Measurements from ENCODE around the gene UBXN1. TPM values are rescaled to one million over a fixed set of nuclear protein-coding genes. Genes with fewer than 3 reads are reported as not detected.

Gene UBXN1
- total RNA-seq, 1 experiment from 2014 or later: 94.2 TPM

GRCh38 chr11:62728171-62728988, 49.5 kb upstream of the UBXN1 start, which contains the start of gene TTC9C (continued):
- TF ChIP-seq RAD21 (IDR thresholded peaks at IDR 0.05; ENCODE audit: low read depth): no peak
- TF ChIP-seq POLR2A (IDR thresholded peaks at IDR 0.05; ENCODE audit: borderline replicate concordance, extremely low read depth, insufficient read depth, insufficient read length): peak; percentile 84
- TF ChIP-seq EZH2 (IDR thresholded peaks at IDR 0.05): no peak
- TF ChIP-seq CEBPB (IDR thresholded peaks at IDR 0.05; ENCODE audit: low read depth): no peak
- no peak for TF ChIP-seq TCF7L2 (IDR thresholded peaks at IDR 0.05; ENCODE audit: borderline replicate concordance, extremely low read depth, insufficient read depth, insufficient read length)
- TF ChIP-seq SIN3A (IDR thresholded peaks at IDR 0.05; ENCODE audit: low read depth): peak; percentile 95
- TF ChIP-seq CBX3 (IDR thresholded peaks at IDR 0.05; ENCODE audit: low read depth): no peak
- TF ChIP-seq ELF1 (IDR thresholded peaks at IDR 0.05; ENCODE audit: borderline replicate concordance, low read depth): peak; percentile 82; the same call in 1 of the 2 replicates
- peak; percentile 50; the same call in 1 of the 2 replicates for TF ChIP-seq ZFX (IDR thresholded peaks at IDR 0.05)
- no peak for TF ChIP-seq YY1 (IDR thresholded peaks at IDR 0.05; ENCODE audit: extremely low read depth, insufficient replicate concordance, low read depth, low read length)
- TF ChIP-seq CTCF (IDR thresholded peaks at IDR 0.05 in 2 of 3, conservative IDR thresholded peaks at IDR 0.05 in 1 of 3; ENCODE audit: borderline replicate concordance in 1 of 3, insufficient read depth in 1 of 3, low read depth in 2 of 3, low read length in 2 of 3): no peak
- no peak for TF ChIP-seq EZH2phosphoT487 (IDR thresholded peaks at IDR 0.05; ENCODE audit: borderline replicate concordance)
- no peak for TF ChIP-seq JUND (IDR thresholded peaks at IDR 0.05)
- peak; percentile 81 for TF ChIP-seq EGR1 (IDR thresholded peaks at IDR 0.05; ENCODE audit: low read depth)
- TF ChIP-seq SRF (IDR thresholded peaks at IDR 0.05; ENCODE audit: low read depth): no peak; the same call in 1 of the 2 replicates

Measured in HCT116 (cell line).